Ishikawa (cell line): ENCODE results near the gene JAKMIP3.

Source experiments
- CEBPB ChIP-seq: IDR thresholded peaks from 2 replicates; pipeline ENCODE4 v1.6.1; 2012
- CREB1 ChIP-seq: IDR thresholded peaks from 2 replicates; pipeline ENCODE4 v1.6.1; 2012; ENCODE audit warnings: low read depth
- EGR1 ChIP-seq: IDR thresholded peaks from 2 replicates; pipeline ENCODE4 v1.6.1; 2012
- EP300 ChIP-seq: IDR thresholded peaks from 2 replicates; pipeline ENCODE4 v1.6.1; 2012; ENCODE audit warnings: borderline replicate concordance
- FOXM1 ChIP-seq: IDR thresholded peaks from 2 replicates; pipeline ENCODE4 v1.6.1; 2012; ENCODE audit warnings: low read depth, borderline replicate concordance
- MAX ChIP-seq: IDR thresholded peaks from 2 replicates; pipeline ENCODE4 v1.6.1; 2012
- NFIC ChIP-seq: IDR thresholded peaks from 2 replicates; pipeline ENCODE4 v1.6.1; 2012
- RAD21 ChIP-seq: IDR thresholded peaks from 2 replicates; pipeline ENCODE4 v1.6.1; 2012; ENCODE audit warnings: low read depth
- REST ChIP-seq: IDR thresholded peaks from 2 replicates; pipeline ENCODE4 v1.6.1; 2012; ENCODE audit warnings: low read depth, mild to moderate bottlenecking
- TEAD4 ChIP-seq: IDR thresholded peaks from 2 replicates; pipeline ENCODE4 v1.6.1; 2012
- USF1 ChIP-seq: IDR thresholded peaks from 2 replicates; pipeline ENCODE4 v1.6.1; 2012
- YY1 ChIP-seq: IDR thresholded peaks from 2 replicates; pipeline ENCODE4 v1.6.1; 2012; ENCODE audit warnings: low read depth
- ZBTB7A ChIP-seq: IDR thresholded peaks from 2 replicates; pipeline ENCODE4 v1.6.1; 2012; ENCODE audit warnings: low read depth

DNA sequence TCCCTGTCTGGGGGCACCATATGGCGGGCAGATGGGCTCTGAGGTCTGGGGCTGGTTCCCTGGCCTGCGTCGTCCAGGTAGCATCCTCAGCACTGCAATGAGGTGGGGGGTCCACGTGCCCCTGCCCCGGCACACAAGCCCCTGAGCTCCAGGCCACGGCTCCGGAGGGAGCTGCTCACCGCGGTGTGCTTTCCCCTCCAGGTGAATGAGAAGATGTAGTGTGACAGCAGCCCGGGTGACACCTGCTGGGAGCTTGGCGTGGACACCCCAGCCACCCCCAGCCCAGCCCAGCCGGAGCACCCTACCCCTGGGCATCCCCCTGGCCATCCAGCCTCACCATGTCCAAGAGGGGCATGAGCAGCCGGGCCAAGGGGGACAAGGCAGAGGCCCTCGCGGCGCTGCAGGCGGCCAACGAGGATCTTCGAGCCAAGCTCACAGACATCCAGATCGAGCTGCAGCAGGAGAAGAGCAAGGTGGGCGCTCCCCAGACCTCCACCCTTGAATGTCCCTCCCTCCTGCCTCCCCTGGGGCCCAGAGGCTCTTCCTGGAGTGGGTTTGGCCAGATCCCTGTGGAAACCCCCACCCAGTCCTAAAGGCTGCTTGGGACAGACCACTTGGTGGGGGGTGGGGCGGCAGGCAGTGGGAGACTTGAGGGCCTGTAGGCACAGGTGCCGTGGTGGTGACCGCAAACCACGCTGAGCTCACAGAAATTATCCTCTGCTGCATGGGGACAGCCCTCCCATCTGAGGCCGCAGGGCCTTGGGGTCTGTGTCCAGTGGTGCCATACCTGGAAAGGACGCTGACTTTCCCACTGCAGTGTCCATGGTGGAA is 38.9 kb downstream of the JAKMIP3 start:
- TF ChIP-seq EP300 (no peak), REST (no peak), NFIC (no peak), FOXM1 (no peak), CEBPB (no peak), RAD21 (no peak), EGR1 (no peak), MAX (no peak), ZBTB7A (no peak), YY1 (no peak), USF1 (no peak), CREB1 (no peak), TEAD4 (no peak)
